HL-60 (cell line): ENCODE results near the gene AAK1.

ENCODE experiments used
- CTCF ChIP-seq: IDR thresholded peaks from one replicate; pipeline ENCODE4 v1.5.1; 2011; ENCODE audit warnings: low read length, control low read depth, inconsistent platforms; ENCODE audit not compliant: insufficient read depth
- GABPA ChIP-seq: IDR thresholded peaks from 2 replicates; pipeline ENCODE4 v1.6.1; 2012; ENCODE audit warnings: low read depth
- POLR2AphosphoS5 ChIP-seq: IDR thresholded peaks from 2 replicates; pipeline ENCODE4 v1.6.1; 2012; ENCODE audit warnings: low read depth
- REST ChIP-seq: IDR thresholded peaks from 2 replicates; pipeline ENCODE4 v1.6.1; 2012; ENCODE audit warnings: low read depth; ENCODE audit not compliant: insufficient replicate concordance
- SPI1 ChIP-seq: IDR thresholded peaks from 2 replicates; pipeline ENCODE4 v1.6.1; 2012; ENCODE audit warnings: low read depth, mild to moderate bottlenecking, borderline replicate concordance

DNA sequence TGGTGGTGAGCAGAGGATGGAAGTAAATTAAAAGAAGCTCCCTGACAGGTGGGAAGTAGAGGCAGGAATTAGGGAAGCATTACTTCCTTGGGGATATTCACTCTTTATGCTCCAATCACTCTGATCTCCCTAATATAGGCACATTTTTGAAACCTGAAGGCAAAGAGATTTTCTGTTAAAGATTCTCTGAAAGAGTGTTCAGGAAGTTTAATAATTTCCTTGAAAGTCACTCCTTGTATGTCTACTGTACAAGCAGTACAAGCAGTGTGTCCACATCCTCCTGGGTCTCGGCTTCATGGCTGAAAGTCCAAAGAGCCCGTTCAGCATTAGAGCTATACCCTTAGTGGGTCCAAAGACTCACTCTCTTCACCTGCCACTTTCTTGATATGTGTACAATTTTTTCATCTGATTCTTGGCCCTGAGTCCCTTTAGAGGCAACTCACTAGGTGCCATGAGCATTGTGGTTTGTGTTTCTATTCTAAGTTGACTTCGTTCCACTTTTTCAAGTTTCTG is 60.2 kb downstream of the AAK1 start:
- TF ChIP-seq CTCF (no peak), REST (no peak), POLR2AphosphoS5 (no peak), GABPA (no peak), SPI1 (no peak)
